Transverse colon (tissue), 3 donors: Measurements from ENCODE around the gene MAL.

Experiments used
- POLR2A ChIP-seq: fragments of 450-650 bp; IDR thresholded peaks from one replicate; pipeline ENCODE4 v1.6.1; 2016; ENCODE audit warnings: antibody characterized with exemption, mild to moderate bottlenecking, moderate library complexity
- TF ChIP-seq, protein P1 (sequence below), 5 experiments: fragments of 200-600 bp in 3 of 5; fragments of 450-650 bp in 2 of 5; sonication (generic) in 3 of 5; IDR thresholded peaks; 1 replicate in 2 of 5; 2 replicates in 3 of 5; pipeline ENCODE4 v1.5.1; 2016 to 2017; ENCODE audit warnings: antibody characterized with exemption in 5 of 5, inconsistent platforms in 3 of 5, mild to moderate bottlenecking in 2 of 5, moderate library complexity in 1 of 5

DNA sequence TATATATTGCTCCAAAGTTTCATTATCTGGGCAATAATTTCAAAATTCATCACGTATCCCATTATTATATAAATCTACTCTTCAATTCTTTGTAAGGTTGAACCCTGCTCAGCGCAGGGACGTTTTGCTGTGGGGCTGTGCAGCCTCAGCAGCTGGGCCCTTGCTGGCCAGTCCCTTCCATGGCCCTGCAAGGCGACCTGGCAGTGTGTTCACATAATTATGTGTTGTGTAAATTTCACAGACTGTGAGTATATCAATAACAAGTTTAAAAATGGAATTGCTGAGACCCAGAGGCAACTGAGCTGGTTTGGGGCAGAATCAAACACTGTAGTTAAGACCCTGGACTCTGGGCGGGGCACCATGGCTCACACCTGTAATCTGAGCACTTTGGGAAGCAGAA lies 16.1 kb upstream of the MAL start:
- TF ChIP-seq, protein P1, sequence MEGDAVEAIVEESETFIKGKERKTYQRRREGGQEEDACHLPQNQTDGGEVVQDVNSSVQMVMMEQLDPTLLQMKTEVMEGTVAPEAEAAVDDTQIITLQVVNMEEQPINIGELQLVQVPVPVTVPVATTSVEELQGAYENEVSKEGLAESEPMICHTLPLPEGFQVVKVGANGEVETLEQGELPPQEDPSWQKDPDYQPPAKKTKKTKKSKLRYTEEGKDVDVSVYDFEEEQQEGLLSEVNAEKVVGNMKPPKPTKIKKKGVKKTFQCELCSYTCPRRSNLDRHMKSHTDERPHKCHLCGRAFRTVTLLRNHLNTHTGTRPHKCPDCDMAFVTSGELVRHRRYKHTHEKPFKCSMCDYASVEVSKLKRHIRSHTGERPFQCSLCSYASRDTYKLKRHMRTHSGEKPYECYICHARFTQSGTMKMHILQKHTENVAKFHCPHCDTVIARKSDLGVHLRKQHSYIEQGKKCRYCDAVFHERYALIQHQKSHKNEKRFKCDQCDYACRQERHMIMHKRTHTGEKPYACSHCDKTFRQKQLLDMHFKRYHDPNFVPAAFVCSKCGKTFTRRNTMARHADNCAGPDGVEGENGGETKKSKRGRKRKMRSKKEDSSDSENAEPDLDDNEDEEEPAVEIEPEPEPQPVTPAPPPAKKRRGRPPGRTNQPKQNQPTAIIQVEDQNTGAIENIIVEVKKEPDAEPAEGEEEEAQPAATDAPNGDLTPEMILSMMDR (IDR thresholded peaks at IDR 0.05): no peak
- TF ChIP-seq POLR2A: no peak
